ENCODE measurements around the gene DAAM1.

Gene DAAM1

DNA sequence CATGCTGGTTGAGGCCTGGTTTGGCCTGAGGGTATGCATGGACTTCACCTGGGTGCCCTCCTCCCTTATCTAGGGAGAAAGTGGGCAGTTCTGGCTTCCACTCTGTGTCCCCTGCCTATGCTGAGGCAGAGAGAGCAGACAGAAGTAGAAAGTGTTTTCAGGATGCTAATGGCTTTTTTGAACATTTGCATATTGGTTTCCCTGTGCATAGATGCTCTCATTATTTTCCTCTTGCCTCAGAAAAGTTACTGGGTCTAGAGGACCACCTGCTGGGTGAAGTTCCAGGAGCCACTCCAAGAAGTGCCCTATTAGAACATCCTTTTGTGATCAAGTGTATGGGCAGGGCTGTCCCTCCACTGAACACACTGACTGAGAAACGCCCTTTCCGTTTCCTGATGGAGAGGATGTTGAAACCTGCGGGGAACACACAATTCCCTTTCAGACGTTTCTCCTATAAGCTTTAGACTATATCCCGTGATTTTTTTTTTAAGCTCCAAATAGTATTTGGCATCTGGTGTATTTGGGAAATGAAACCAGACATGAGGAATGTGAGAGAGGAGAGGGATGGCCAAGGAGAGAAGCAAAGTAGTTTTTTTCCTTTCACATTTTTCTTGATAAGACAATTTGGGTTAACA, 66.6 kb downstream of the DAAM1 start:
- Histone ChIP-seq H3K27me3 (ENCODE audit: insufficient read depth, low read length, poor library complexity) (no peaks in the 10 kb centered on the region), H2AFZ (ENCODE audit: low read depth, low read length) (no peak overlapping the region), H3K9ac (ENCODE audit: low read depth, low read length) (no peak overlapping the region), H3K9me3 (ENCODE audit: insufficient read depth, low read length, severe bottlenecking) (no peaks in the 10 kb centered on the region), H3K27ac (ENCODE audit: low read length) (no peak overlapping the region), H3K4me1 (ENCODE audit: insufficient read depth, low read length) (no peaks in the 10 kb centered on the region), H4K20me1 (ENCODE audit: insufficient read depth, low read length) (no peaks in the 10 kb centered on the region), H3K36me3 (ENCODE audit: insufficient read depth, low read length) (no peaks in the 10 kb centered on the region), H3K4me2 (ENCODE audit: insufficient read depth, low read length) (no peak overlapping the region), H3K79me2 (ENCODE audit: insufficient read depth, low read length) (no peaks in the 10 kb centered on the region), H3K4me3 (ENCODE audit: low read depth in 1 of 2, low read length in 2 of 2) (no peak overlapping the region)
- TF ChIP-seq, protein P1, sequence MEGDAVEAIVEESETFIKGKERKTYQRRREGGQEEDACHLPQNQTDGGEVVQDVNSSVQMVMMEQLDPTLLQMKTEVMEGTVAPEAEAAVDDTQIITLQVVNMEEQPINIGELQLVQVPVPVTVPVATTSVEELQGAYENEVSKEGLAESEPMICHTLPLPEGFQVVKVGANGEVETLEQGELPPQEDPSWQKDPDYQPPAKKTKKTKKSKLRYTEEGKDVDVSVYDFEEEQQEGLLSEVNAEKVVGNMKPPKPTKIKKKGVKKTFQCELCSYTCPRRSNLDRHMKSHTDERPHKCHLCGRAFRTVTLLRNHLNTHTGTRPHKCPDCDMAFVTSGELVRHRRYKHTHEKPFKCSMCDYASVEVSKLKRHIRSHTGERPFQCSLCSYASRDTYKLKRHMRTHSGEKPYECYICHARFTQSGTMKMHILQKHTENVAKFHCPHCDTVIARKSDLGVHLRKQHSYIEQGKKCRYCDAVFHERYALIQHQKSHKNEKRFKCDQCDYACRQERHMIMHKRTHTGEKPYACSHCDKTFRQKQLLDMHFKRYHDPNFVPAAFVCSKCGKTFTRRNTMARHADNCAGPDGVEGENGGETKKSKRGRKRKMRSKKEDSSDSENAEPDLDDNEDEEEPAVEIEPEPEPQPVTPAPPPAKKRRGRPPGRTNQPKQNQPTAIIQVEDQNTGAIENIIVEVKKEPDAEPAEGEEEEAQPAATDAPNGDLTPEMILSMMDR (IDR thresholded peaks at IDR 0.05; ENCODE audit: borderline replicate concordance, extremely low read depth, low read length, poor library complexity, severe bottlenecking) = no peak
- TF ChIP-seq EZH2 (IDR thresholded peaks at IDR 0.05; ENCODE audit: borderline replicate concordance, low read depth, low read length, severe bottlenecking) = no peak
- DNase-seq (no peak), ATAC-seq (ENCODE audit: insufficient read depth, low read depth) (no peak)

DNA sequence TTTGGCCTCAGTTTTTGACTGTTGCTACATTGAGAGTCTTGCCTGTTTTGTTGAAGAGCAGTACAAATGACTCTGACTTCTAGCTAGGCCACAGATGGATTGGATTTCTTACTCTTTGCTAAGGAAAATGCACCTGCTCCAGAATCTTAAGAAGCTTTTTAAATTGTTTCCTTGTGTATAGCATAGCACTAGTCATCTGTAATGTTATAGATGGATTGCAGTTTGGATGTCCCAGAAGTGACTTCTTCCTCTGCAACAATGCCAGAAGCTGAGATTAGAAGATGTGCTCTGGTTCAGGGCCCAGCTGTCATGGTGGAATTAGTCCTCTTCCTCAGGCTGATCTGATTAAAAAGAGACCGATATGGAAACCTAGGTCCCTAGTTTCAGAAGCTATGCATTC, 67.9 kb downstream of the DAAM1 start:
- no peaks in the 10 kb centered on the region for H3K9me3 ChIP-seq (ENCODE audit: insufficient read depth, low read length, severe bottlenecking)
- no peaks in the 10 kb centered on the region for H3K79me2 ChIP-seq (ENCODE audit: insufficient read depth, low read length)
- no peak overlapping the region for H3K9ac ChIP-seq (ENCODE audit: low read depth, low read length)
- no peak overlapping the region for H3K4me3 ChIP-seq (ENCODE audit: low read depth in 1 of 2, low read length in 2 of 2)
- no peaks in the 10 kb centered on the region for H3K4me1 ChIP-seq (ENCODE audit: insufficient read depth, low read length)
- no peak for DNase-seq
- no peaks in the 10 kb centered on the region for H3K36me3 ChIP-seq (ENCODE audit: insufficient read depth, low read length)
- H3K27ac ChIP-seq (ENCODE audit: low read length) = no peak overlapping the region
- H4K20me1 ChIP-seq (ENCODE audit: insufficient read depth, low read length) = no peaks in the 10 kb centered on the region
- H3K4me2 ChIP-seq (ENCODE audit: insufficient read depth, low read length) = no peak overlapping the region
- no peak for ATAC-seq (ENCODE audit: insufficient read depth, low read depth)
- TF ChIP-seq EZH2 (IDR thresholded peaks at IDR 0.05; ENCODE audit: borderline replicate concordance, low read depth, low read length, severe bottlenecking) = no peak
- TF ChIP-seq, protein P1 (IDR thresholded peaks at IDR 0.05; ENCODE audit: borderline replicate concordance, extremely low read depth, low read length, poor library complexity, severe bottlenecking) = no peak
- no peaks in the 10 kb centered on the region for H3K27me3 ChIP-seq (ENCODE audit: insufficient read depth, low read length, poor library complexity)
- H2AFZ ChIP-seq (ENCODE audit: low read depth, low read length) = no peak overlapping the region

DNA sequence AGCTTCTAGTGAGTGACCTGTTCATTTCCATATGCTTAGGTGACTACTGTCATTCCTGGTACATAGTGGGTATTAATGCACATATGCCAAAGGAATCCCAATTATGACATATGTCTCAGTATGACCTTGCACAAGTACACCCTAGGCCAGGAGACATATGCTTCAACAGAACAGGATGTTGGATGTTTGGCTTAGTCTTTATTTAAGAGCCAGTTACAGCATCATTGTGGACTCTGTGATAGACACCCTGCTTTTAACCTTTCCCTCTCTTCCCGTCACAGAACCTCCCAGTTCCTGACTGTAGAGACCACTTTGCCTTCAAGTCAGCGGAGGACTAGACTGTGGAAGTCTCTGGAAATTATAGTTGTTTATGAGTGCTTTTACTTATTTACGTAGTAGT, 72.9 kb downstream of the DAAM1 start:
- H3K36me3 ChIP-seq (ENCODE audit: insufficient read depth, low read length) = peaks cover 4% of the 10 kb centered on the region; the same call in 1 of the 2 replicates
- no peak overlapping the region for H3K4me3 ChIP-seq (ENCODE audit: low read depth in 1 of 2, low read length in 2 of 2)
- DNase-seq (no peak), ATAC-seq (ENCODE audit: insufficient read depth, low read depth) (no peak)
- no peak overlapping the region for H3K9ac ChIP-seq (ENCODE audit: low read depth, low read length)
- no peak overlapping the region for H2AFZ ChIP-seq (ENCODE audit: low read depth, low read length)
- H3K27me3 ChIP-seq (ENCODE audit: insufficient read depth, low read length, poor library complexity) = no peaks in the 10 kb centered on the region
- no peaks in the 10 kb centered on the region for H4K20me1 ChIP-seq (ENCODE audit: insufficient read depth, low read length)
- H3K79me2 ChIP-seq (ENCODE audit: insufficient read depth, low read length) = no peaks in the 10 kb centered on the region
- TF ChIP-seq, protein P1 (IDR thresholded peaks at IDR 0.05; ENCODE audit: borderline replicate concordance, extremely low read depth, low read length, poor library complexity, severe bottlenecking) = no peak
- no peak for TF ChIP-seq EZH2 (IDR thresholded peaks at IDR 0.05; ENCODE audit: borderline replicate concordance, low read depth, low read length, severe bottlenecking)
- H3K4me2 ChIP-seq (ENCODE audit: insufficient read depth, low read length) = no peak overlapping the region
- H3K27ac ChIP-seq (ENCODE audit: low read length) = no peak overlapping the region
- no peaks in the 10 kb centered on the region for H3K4me1 ChIP-seq (ENCODE audit: insufficient read depth, low read length)
- H3K9me3 ChIP-seq (ENCODE audit: insufficient read depth, low read length, severe bottlenecking) = no peaks in the 10 kb centered on the region
